Kidney capillary endothelial cell (primary cell): ENCODE results near the gene GCNA.
A peak's percentile ranks its signal among the peaks of the same experiment; 100 is the strongest.
"Not testable (repeated sequence)": the region's sequence is repeated elsewhere in the genome, so short reads cannot be mapped to it uniquely, and the experiment has no call there.

Experiments
- DNase-seq: peaks from one replicate; pipeline ENCODE4 v3.0.0-alpha.2; 2018; ENCODE audit warnings: low spot score

GCNA gene

DNA sequence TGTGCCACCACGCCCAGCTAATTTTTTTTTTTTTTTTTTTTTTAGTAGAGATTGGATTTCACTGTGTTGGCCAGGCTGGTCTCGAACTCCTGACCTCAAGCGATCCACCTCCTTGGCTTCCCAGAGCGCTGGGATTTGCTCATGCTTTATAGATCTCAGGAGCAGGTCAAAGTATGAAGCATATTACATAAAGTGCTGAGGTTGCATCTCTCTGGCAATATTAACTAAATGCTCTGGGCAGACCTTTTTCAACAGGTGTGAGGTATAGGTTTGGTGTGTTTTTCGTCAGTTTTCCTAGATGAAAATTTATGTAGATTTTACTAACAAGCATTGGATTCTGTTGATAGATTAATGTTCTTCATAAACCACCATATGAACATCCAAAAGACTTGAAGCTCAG, 19.3 kb upstream of the GCNA start:
- no peak for DNase-seq

DNA sequence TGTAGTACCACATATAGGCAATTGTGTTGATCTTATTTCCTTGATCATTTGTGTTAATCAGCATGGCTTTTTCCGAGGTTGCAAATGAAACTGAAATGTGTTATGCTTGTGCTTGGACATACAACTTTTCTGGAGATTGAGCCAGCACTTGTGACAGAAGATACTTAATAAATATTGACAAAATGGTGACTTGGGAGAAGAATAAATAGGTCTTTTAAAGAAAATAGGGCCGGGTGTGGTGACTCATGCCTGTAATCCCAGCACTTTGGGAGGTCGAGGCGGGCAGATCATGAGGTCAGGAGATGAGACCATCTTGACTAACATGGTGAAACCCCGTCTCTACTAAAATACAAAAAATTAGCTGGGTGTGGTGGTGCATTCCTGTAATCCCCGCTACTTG, 18.5 kb upstream of the GCNA start:
- not testable (repeated sequence) for DNase-seq

GRCh38 chrX:71563921-71564320, 14.3 kb upstream of the GCNA start:
- DNase-seq: no peak

DNA sequence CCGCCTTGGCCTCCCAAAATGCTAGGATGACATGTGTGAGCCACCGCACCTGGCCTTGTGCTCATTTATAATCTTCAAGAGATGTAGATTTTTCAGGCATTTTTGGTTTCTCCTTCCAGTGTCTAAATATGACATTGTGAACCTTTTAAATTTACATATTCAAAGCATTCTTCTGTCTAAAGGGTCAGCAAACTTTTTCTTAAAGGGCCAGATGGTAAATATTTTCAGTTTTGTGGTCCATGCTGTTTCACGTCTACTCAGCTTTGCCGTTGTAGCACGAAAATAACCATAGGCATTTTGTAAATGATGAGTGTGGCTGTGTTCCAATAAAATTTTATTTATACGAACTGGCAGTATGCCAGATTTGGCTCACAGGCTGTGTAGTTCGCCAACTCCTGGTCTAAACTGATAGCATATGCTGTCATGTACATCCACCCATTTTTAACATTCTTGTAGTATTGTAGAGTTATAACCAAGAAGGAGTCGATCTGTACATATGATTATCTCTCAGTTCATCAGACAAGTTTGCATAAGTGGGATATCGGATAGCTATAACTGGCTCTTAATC, 12.7 kb upstream of the GCNA start:
- no peak for DNase-seq

- DNase-seq: not testable (repeated sequence)
These were observed 6.8 kb upstream of the GCNA start for GRCh38 chrX:71571390-71571789.

DNA sequence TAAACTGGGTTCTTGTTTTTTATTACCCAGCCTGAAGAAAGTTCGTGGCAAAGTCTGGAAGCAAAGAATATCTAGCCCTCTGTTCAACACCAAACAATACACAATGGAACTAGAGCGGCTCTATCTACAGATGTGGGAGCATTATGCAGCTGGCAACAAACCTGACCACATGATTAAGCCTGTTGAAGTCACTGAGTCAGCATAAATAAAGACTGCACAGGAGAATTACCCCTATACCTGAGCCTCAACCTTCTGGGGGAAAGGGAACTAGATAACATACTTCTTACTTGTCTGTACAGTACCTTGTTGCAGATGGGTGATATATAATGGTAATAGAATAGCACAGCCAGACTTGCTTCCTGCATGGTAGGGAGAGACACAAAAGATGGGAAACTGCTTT, 4.6 kb upstream of the GCNA start:
- no peak for DNase-seq

GRCh38 chrX:71577682-71578081, 555 bp upstream of the GCNA start:
- DNase-seq: no peak

- DNase-seq: no peak
These were observed 1.1 kb downstream of the GCNA start for GRCh38 chrX:71579136-71579989.

DNA sequence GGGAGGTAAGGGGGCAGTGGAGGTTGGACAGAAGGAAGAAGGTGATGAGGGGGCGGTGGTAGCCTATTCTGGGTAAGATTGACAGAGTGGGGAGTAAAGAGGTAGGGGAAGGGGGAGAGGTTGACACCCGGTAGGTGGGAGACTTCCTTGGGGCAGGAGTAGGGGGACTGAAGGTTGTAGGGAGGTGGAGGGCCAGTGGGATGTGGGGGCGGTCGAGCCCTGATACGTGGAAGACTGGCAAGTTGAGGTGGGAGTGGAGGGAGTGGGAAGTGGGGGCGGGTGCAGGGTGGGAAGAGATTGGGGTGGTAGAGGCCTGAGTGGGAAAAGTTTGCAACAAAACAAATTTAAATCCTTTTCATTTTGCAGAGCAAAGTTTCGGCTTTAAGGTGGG, 1.7 kb downstream of the GCNA start:
- DNase-seq: no peak

GRCh38 chrX:71581210-71581609, 3.0 kb downstream of the GCNA start:
- no peak for DNase-seq

DNA sequence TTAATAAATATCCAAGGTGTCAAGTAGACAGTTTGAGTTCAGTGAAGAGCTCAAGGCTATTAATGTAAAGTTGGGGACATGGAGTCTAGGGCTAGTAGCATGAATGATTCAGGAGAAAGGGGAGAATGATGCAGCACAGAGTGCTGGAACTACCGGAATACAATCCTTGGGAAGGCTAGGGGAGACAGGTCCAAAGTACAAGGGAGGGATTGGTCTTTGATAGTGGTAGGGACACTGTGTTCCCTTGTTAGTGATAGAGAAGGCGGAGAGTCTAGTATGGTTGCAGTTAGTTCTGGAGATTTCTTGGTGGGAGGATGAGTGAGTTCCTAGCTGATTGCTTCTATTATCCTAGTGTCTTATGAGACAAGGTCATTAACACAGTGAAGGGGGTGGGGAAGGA, 8.7 kb downstream of the GCNA start:
- no peak for DNase-seq

DNA sequence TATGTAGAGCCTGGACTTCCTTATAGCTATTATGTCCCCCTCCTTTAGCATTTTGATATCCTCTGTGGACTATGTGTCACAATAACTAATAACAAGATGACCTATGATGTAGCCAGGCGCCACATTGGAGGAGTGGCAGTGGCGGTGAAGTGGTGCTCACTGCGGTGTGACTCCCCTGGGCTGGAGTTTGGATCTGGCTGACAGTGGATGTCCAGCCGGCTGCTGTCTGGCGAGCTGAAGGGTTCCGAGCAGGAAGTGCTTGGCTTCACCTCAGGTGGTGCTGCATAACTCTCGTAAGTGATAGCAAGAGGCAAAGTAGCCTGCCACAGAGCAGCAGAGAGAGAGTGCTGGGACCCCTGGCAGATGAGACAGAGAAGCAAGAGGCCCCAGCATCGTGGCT, 15.0 kb downstream of the GCNA start:
- DNase-seq: not testable (repeated sequence)

DNA sequence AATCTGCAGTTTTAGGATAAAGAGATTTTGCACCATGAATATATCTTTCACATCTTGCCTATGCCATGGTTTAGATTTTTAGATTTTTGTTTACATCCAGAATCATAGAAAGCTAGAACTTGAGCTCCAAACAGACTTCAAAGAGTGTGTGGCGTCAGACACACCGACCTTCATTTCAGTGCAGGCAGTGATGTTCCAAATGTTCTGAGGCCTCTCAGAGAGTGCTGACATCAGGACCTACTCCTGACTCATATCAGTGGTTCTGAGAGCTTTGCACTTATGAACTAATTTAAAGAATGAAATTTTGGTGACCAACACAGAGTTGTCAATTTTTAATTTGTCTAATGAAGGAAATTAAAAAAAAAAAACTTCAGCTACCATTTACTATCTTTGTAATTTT, 21.7 kb downstream of the GCNA start:
- no peak for DNase-seq

GRCh38 chrX:71603618-71604017, 25.4 kb downstream of the GCNA start:
- DNase-seq: no peak

GRCh38 chrX:71604141-71604540, 25.9 kb downstream of the GCNA start:
- no peak for DNase-seq

DNA sequence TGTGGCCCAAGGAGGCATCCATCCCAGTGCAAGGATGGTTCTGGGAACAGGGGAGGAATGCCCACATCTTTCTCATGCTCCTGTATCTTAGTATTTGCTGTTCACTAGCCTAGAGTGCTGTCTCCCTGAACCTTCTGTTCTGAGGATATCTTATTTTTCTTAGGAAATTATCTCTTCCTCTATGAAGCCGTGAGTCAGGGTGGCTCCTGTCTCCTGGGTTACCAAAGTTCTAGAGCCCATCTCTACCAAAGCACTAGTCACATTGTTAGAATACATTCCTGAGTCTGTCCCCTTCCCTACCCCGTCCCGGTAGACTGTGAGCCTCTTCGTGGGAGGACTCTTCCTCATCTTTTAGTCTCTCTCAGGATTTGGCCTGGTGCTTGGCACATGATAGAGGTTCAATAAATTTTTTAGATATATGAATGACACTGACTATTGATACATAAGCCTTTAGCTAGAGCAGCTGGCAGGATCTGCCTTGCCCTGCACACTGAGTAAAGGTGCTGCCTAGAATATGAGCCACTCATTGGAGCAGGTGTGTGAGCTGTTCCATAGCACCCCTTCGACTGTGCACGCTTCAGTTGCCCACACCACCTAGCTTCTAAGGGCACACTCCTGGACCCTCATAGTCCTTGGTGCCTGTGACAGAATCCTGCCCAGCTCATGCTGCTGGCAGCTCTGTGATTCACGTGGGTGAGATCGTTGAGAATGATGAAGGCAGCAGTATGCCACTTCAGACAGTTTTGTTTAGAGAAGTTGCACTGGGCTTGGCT, 26.7 kb downstream of the GCNA start:
- DNase-seq: no peak

- peak; percentile 30 for DNase-seq
These were observed 28.4 kb downstream of the GCNA start for GRCh38 chrX:71606536-71607216.

DNA sequence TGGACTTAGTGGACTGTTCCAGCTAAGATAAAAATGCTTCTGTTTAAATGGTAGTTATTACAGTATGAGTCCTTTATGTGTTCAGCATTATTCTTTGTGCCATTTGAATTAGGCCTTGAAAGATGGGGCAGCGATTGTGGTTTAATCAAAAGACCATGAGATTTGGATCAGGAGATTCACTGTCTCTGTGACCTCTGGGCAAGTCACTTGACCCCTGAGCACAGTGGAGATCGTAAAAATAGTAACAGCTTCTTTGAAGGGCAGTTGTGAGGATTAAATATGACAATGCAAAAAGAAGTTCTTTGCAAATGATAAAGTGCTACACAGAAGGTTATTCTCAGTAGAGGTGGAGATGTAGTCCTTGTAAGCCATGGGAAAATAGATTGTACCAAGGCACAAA, 29.3 kb downstream of the GCNA start:
- no peak for DNase-seq

GRCh38 chrX:71609095-71609750, 31.0 kb downstream of the GCNA start:
- no peak for DNase-seq

GRCh38 chrX:71611736-71612135, 33.5 kb downstream of the GCNA start:
- not testable (repeated sequence) for DNase-seq

DNA sequence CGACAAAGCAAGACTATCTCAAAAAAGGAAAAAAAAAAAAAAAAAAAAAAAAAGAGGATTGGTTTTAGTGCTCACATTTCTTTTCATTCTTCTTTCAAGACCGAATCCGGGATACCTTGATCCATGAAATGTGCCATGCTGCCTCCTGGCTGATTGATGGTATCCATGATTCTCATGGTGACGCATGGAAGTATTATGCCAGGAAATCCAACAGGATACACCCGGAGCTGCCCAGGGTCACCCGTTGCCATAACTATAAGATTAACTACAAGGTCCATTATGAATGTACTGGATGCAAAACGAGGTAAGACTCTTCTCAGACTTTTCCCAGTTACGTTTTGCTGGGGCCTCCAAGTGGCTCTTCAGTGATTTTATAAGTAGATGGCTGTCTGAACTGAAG, 34.0 kb downstream of the GCNA start:
- DNase-seq: peak; percentile 56

DNA sequence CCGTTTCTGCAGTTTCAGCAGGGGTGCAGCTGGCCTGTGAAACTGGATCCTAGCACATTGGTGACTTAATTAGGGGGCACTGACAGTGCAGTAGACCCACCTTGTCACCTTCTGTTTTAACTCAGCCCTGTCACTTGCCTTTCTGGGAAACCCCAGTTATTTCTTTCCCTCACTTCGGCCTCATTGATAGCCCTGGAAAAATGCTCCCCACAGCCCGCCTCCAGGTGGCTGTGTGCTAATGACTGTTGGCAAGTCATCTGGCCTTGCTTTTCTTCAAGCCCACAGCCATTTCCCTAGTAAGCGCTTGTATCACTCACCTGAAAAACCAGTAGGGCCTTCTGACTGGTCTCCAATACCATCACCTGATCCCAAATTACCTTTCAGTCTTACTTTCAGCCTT, 36.8 kb downstream of the GCNA start:
- DNase-seq: no peak
